Osteocyte (in vitro differentiated cells): Measurements from ENCODE around the gene RNASE7. TPM values are rescaled to one million over a fixed set of nuclear protein-coding genes. Genes with fewer than 3 reads are reported as not detected.

Experiments used
- DNase-seq: peaks from one replicate; pipeline ENCODE4 v3.0.0; 2021; ENCODE audit warnings: mixed read lengths; ENCODE audit not compliant: unreplicated experiment; ENCODE audit errors: extremely low spot score
- H3K27ac Mint-ChIP-seq: one replicate; pipeline ENCODE4 v1.8.0; 2021; ENCODE audit warnings: mild to moderate bottlenecking, mixed read lengths; ENCODE audit not compliant: unreplicated experiment
- H3K27me3 Mint-ChIP-seq: one replicate; pipeline ENCODE4 v1.8.0; 2021; ENCODE audit warnings: mixed read lengths; ENCODE audit not compliant: unreplicated experiment
- H3K36me3 Mint-ChIP-seq: one replicate; pipeline ENCODE4 v1.8.0; 2021; ENCODE audit warnings: mixed read lengths; ENCODE audit not compliant: unreplicated experiment
- H3K4me1 Mint-ChIP-seq: one replicate; pipeline ENCODE4 v1.8.0; 2021; ENCODE audit warnings: mixed read lengths; ENCODE audit not compliant: unreplicated experiment
- H3K4me3 Mint-ChIP-seq: one replicate; pipeline ENCODE4 v1.8.0; 2021; ENCODE audit warnings: mild to moderate bottlenecking, moderate library complexity, mixed read lengths; ENCODE audit not compliant: unreplicated experiment
- H3K9me3 Mint-ChIP-seq: one replicate; pipeline ENCODE4 v1.8.0; 2021; ENCODE audit warnings: mixed read lengths; ENCODE audit not compliant: unreplicated experiment
- total RNA-seq: library from RNA; stranded (reverse); gene quantifications from 2 replicates; pipeline ENCODE4 v1.2.1, GENCODE V29; 2021
- TF ChIP-seq, protein P1 (sequence below): fragments of 200-600 bp; sonication (generic); IDR thresholded peaks from 2 replicates; pipeline ENCODE4 v1.5.0; 2021; ENCODE audit warnings: antibody characterized with exemption, mild to moderate bottlenecking, moderate library complexity

The RNASE7 gene
- total RNA-seq, 1 donor from 2014 or later: not detected

DNA sequence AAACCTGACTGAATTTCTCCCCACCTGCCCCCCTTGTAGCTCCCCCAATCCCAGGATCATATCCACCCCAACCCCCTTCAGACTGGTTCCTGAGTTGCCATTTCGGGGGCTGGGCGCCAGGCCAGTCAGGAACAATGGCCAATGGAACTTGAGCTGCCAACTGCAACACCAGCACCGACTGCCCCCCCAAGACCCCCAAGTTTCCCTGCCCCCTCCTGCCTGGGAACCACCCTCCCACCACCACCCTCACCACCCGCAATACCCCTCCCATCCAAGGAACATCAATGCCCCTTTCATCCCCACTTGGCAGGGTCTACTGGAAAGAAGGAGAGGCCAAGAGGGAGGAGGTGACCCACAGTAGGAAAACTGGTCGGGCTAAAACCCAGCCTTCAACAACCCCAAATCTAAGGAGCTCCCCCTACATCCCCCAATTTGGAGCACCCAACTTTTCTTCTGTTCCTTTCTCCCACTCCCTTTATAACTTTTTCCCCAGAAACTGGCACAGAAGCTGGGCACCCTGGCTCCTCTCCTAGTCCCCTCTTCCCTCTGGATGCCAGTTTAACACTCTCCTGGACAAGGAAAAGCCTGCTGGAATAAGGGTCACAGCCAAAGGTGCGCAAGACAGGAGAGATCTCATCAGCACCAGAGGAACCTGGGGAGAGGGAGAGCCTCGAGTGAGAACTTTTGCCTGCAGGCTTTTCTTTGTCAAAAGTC lies 15.7 kb upstream of the RNASE7 start:
- TF ChIP-seq, protein P1, sequence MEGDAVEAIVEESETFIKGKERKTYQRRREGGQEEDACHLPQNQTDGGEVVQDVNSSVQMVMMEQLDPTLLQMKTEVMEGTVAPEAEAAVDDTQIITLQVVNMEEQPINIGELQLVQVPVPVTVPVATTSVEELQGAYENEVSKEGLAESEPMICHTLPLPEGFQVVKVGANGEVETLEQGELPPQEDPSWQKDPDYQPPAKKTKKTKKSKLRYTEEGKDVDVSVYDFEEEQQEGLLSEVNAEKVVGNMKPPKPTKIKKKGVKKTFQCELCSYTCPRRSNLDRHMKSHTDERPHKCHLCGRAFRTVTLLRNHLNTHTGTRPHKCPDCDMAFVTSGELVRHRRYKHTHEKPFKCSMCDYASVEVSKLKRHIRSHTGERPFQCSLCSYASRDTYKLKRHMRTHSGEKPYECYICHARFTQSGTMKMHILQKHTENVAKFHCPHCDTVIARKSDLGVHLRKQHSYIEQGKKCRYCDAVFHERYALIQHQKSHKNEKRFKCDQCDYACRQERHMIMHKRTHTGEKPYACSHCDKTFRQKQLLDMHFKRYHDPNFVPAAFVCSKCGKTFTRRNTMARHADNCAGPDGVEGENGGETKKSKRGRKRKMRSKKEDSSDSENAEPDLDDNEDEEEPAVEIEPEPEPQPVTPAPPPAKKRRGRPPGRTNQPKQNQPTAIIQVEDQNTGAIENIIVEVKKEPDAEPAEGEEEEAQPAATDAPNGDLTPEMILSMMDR: no peak
- H3K4me3 Mint-ChIP-seq: peak overlapping the region; percentile 8
- H3K27ac Mint-ChIP-seq: no peak overlapping the region
- peaks cover 9% of the 10 kb centered on the region for H3K4me1 Mint-ChIP-seq
- H3K36me3 Mint-ChIP-seq: no peaks in the 10 kb centered on the region
- H3K27me3 Mint-ChIP-seq: peaks cover 39% of the 10 kb centered on the region
- no peaks in the 10 kb centered on the region for H3K9me3 Mint-ChIP-seq
- no peak for DNase-seq

DNA sequence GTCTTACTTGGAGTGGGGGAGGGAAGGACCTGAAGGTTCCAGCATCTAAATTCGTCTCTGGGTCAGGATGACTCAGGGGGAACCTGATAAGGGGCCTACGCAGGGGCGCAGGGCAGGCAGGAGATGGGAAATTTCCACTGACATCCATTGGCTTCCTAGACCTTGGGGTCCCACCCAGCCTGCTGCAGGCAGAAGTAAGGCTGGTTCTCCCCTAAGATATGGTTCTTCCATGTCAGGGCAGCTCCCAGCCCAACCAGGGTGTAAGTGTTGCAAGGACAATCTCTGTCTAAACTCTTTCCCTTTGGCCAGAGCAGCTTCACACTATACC lies 15.2 kb upstream of the RNASE7 start:
- no peaks in the 10 kb centered on the region for H3K36me3 Mint-ChIP-seq
- no peak for DNase-seq
- H3K4me1 Mint-ChIP-seq: peaks cover 9% of the 10 kb centered on the region
- peaks cover 42% of the 10 kb centered on the region for H3K27me3 Mint-ChIP-seq
- H3K9me3 Mint-ChIP-seq: no peaks in the 10 kb centered on the region
- no peak overlapping the region for H3K27ac Mint-ChIP-seq
- TF ChIP-seq, protein P1: no peak
- no peak overlapping the region for H3K4me3 Mint-ChIP-seq

DNA sequence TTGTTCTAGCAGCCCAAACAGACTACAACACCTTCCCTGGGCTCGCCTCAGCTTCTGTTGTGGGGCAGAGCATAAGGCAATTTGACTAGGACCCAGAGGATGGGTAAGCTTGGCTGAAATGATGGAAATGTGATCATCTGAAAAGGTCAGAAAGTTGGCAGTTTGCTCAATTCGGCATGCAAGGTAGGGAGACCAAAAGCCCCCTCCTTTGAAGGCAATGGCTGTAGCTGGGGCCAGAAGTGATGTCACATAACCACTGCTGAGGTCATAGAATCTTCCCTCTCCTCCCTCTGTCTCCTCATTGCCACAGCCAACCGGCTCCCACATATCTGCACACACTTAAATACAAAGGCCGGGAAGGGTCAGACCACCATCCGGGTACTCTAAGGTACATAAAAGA lies 12.2 kb upstream of the RNASE7 start, which contains the start of gene TPPP2:
Gene TPPP2 (plus strand): TSS at position 301 of the 400 bp plus-strand sequence. CDS start 365 bp downstream, outside the sequence.
- Mint-ChIP-seq H3K4me1 (peaks cover 4% of the 10 kb centered on the region), H3K36me3 (no peaks in the 10 kb centered on the region), H3K27me3 (peaks cover 38% of the 10 kb centered on the region), H3K27ac (no peak within 1 kb of the TSS), H3K9me3 (no peaks in the 10 kb centered on the region), H3K4me3 (no peak within 1 kb of the TSS)
- TF ChIP-seq, protein P1: no peak
- DNase-seq: no peak

DNA sequence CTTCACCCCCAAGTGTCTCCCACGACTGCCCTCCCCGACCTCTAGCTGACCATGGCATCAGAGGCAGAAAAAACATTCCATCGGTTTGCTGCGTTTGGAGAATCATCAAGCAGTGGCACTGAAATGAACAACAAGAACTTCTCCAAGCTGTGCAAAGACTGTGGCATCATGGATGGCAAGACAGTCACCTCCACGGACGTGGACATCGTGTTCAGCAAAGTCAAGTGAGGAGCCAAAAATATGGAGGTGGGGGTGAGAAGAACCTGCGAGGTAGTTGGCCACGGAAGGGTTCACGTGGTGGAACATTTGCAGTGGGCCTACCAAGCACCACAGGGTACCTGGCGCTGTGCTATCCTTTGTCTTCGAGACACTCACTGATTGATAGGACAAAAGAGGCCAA lies 11.6 kb upstream of the RNASE7 start:
- no peaks in the 10 kb centered on the region for H3K9me3 Mint-ChIP-seq
- TF ChIP-seq, protein P1: no peak
- no peak overlapping the region for H3K4me3 Mint-ChIP-seq
- no peak for DNase-seq
- no peaks in the 10 kb centered on the region for H3K4me1 Mint-ChIP-seq
- peaks cover 38% of the 10 kb centered on the region for H3K27me3 Mint-ChIP-seq
- no peaks in the 10 kb centered on the region for H3K36me3 Mint-ChIP-seq
- no peak overlapping the region for H3K27ac Mint-ChIP-seq

DNA sequence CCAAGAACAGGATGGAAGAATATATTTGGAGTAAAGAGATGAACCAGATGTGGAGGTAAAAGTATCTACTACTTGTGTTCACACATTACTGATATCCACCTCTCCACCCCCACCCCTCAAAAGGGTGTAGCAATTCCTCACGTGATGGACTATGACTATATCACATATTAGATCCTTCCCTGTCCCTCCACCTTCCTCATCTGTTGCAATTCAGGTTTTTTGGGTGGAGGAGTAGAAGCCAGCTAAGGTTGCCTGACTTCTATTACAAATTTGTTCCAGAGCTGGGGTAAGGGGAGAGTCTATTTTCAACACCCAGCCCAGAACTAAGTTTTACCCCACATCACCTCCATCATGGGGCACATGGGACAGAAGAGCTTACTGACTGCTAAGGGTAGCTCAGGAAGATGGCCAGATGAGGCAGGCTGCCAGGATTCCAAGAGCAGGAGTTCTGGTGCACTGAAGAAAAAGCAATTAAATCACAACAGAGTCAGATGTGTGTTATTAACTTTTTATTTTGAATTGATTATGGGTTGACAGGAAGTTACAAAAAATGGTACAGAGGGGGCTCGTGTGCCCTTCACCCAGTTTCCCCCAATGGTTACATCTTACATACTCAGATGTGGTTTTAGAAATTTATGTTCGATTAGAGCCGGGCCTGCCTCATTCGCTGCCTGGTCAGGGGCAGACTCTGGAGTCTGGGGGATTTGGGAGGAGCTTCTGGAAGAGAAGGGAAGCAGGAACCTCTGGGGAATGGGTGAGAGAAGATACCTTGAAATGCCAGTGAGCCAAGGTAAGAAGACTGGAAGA lies 9.6 kb upstream of the RNASE7 start:
- no peak overlapping the region for H3K4me3 Mint-ChIP-seq
- H3K36me3 Mint-ChIP-seq: no peaks in the 10 kb centered on the region
- no peaks in the 10 kb centered on the region for H3K9me3 Mint-ChIP-seq
- no peaks in the 10 kb centered on the region for H3K4me1 Mint-ChIP-seq
- peaks cover 46% of the 10 kb centered on the region for H3K27me3 Mint-ChIP-seq
- H3K27ac Mint-ChIP-seq: no peak overlapping the region
- DNase-seq: no peak
- TF ChIP-seq, protein P1: no peak
